GM13976 (cell line): ENCODE measurements around the gene PROSER1.
A peak's percentile ranks its signal among the peaks of the same experiment; 100 is the strongest.

ENCODE experiments used
- DNase-seq: peaks from one replicate; pipeline ENCODE4 v3.0.0; 2012; ENCODE audit warnings: low spot score
- CTCF ChIP-seq: IDR thresholded peaks from 2 replicates; pipeline ENCODE4 v1.5.1; 2012; ENCODE audit warnings: borderline replicate concordance, mild to moderate bottlenecking; ENCODE audit not compliant: insufficient read depth; ENCODE audit errors: extremely low read depth, missing control alignments, control extremely low read depth
- in situ Hi-C: fragments of 300-500 bp; cut with MboI; formaldehyde crosslinking; loops from one replicate; pipeline ENCODE4 v1.12.0; 2022; ENCODE audit warnings: low sequenced_read_pairs, mixed read lengths, inconsistent platforms; ENCODE audit not compliant: unreplicated experiment

The PROSER1 gene

GRCh38 chr13:39047560-39047959 is 9.7 kb upstream of the PROSER1 start:
- no peak for DNase-seq
- no peak for TF ChIP-seq CTCF
- in situ Hi-C loops, result no loop called here

GRCh38 chr13:39044536-39044935 is 6.6 kb upstream of the PROSER1 start:
- no peak for TF ChIP-seq CTCF
- DNase-seq, result peak; percentile 32
- in situ Hi-C loops, result no loop called here

- no peak for DNase-seq
- no peak for TF ChIP-seq CTCF
- in situ Hi-C loops, result no loop called here
These were observed 2.3 kb upstream of the PROSER1 start for GRCh38 chr13:39040206-39040605.

- DNase-seq, result no peak
- no peak for TF ChIP-seq CTCF
- in situ Hi-C loops, result no loop called here
These were observed 1.2 kb upstream of the PROSER1 start for GRCh38 chr13:39039041-39039440.

- peak; percentile 33 for DNase-seq
- in situ Hi-C loops, result no loop called here
- TF ChIP-seq CTCF, result no peak
These were observed 711 bp upstream of the PROSER1 start for GRCh38 chr13:39038569-39039030.

GRCh38 chr13:39037410-39037879 is 444 bp downstream of the PROSER1 start:
- TF ChIP-seq CTCF, result no peak
- in situ Hi-C loops, result no loop called here
- DNase-seq, result no peak

GRCh38 chr13:39036212-39036611 is 1.7 kb downstream of the PROSER1 start:
- in situ Hi-C loops, result no loop called here
- DNase-seq, result no peak

More at GRCh38 chr13:39036212-39036611, 1.7 kb downstream of the PROSER1 start:
- TF ChIP-seq CTCF, result no peak
